Fibroblast of lung (primary cell): ENCODE measurements around the gene GOLM1.

Experiments
- CTCF ChIP-seq, 2 donors: IDR thresholded peaks in 1 of 2; conservative IDR thresholded peaks in 1 of 2; 1 replicate in 1 of 2; 2 replicates in 1 of 2; pipeline ENCODE4 v1.5.1; 2011 to 2012; ENCODE audit warnings: low read length in 2 of 2, control low read depth in 1 of 2, inconsistent platforms in 1 of 2, low read depth in 1 of 2, mild to moderate bottlenecking in 1 of 2
- EZH2 ChIP-seq: IDR thresholded peaks from 2 replicates; pipeline ENCODE4 v1.5.1; 2012; ENCODE audit warnings: low read length, control low read depth, mild to moderate bottlenecking; ENCODE audit errors: missing control alignments

GRCh38 chr9:86075132-86076109 lies 23.9 kb downstream of the GOLM1 start:
- TF ChIP-seq CTCF (conservative IDR thresholded peaks at IDR 0.05 in 1 of 2, IDR thresholded peaks at IDR 0.05 in 1 of 2; ENCODE audit: low read depth in 1 of 2, low read length in 2 of 2) (no peak), EZH2 (no peak)
